HEK293 (cell line): ENCODE data around the gene GPR179.
"Not testable (repeated sequence)": the region's sequence is repeated elsewhere in the genome, so short reads cannot be mapped to it uniquely, and the experiment has no call there.

Source experiments
- CTCF ChIA-PET: fragments of 350-600 bp; formaldehyde crosslinking; extraction: SDS; loops from one replicate; lab custom pipeline; 2021; ENCODE audit warnings: antibody characterized with exemption; lab: Yijun Ruan, JAX
- POLR2A ChIA-PET: fragments of 300-600 bp; formaldehyde crosslinking; extraction: SDS; loops from one replicate; lab custom pipeline; 2020; ENCODE audit warnings: antibody characterized with exemption, inconsistent platforms; lab: Yijun Ruan, JAX
- H3K27ac ChIP-seq: fragments of 200-500 bp; sonication (Bioruptor generic); 2 replicates; pipeline ENCODE4 v1.5.1; 2014; ENCODE audit warnings: low read depth, low read length, control low read depth, inconsistent platforms; ENCODE audit errors: extremely low read depth
- H3K36me3 ChIP-seq, 2 experiments: fragments of 200-500 bp in 1 of 2; sonication (Bioruptor generic) in 1 of 2; 1 replicate in 1 of 2; 2 replicates in 1 of 2; pipeline ENCODE4 v1.5.1; 2014 to 2017; ENCODE audit warnings: inconsistent platforms in 2 of 2, low read length in 2 of 2; ENCODE audit not compliant: control insufficient read depth in 2 of 2, insufficient read depth in 1 of 2
- H3K4me1 ChIP-seq: fragments of 200-500 bp; sonication (Bioruptor generic); 2 replicates; pipeline ENCODE4 v1.5.1; 2014; ENCODE audit warnings: mild to moderate bottlenecking, low read length, inconsistent platforms; ENCODE audit not compliant: control insufficient read depth, insufficient read depth
- H3K4me3 ChIP-seq: 2 replicates; pipeline ENCODE4 v1.5.1; 2011; ENCODE audit warnings: low read depth, mild to moderate bottlenecking, control low read depth, low read length, moderate library complexity
- H3K9me3 ChIP-seq: fragments of 200-500 bp; sonication (Bioruptor generic); 2 replicates; pipeline ENCODE4 v1.5.1; 2014; ENCODE audit warnings: low read depth, low read length, inconsistent platforms; ENCODE audit not compliant: control insufficient read depth, insufficient read depth
- PRDM10 ChIP-seq: fragments of 450-650 bp; formaldehyde crosslinking; IDR thresholded peaks from 2 replicates; pipeline ENCODE4 v1.5.1; 2016; ENCODE audit warnings: missing biosample characterization, missing genetic modification characterization
- SP7 ChIP-seq: fragments of 450-650 bp; formaldehyde crosslinking; IDR thresholded peaks from 2 replicates; pipeline ENCODE4 v1.5.1; 2016; ENCODE audit warnings: missing biosample characterization, missing genetic modification characterization
- ZNF600 ChIP-seq: fragments of 450-650 bp; formaldehyde crosslinking; IDR thresholded peaks from 2 replicates; pipeline ENCODE4 v1.5.1; 2016; ENCODE audit warnings: missing biosample characterization, missing genetic modification characterization

Gene GPR179

GRCh38 chr17:38286501-38287091 lies 57.2 kb downstream of the GPR179 start:
- not testable (repeated sequence) for H3K4me3 ChIP-seq

GRCh38 chr17:38285994-38286393 lies 57.8 kb downstream of the GPR179 start:
- POLR2A ChIA-PET, H3K9me3 ChIP-seq, H3K36me3 ChIP-seq, H3K4me1 ChIP-seq, H3K4me3 ChIP-seq, H3K27ac ChIP-seq: not testable (repeated sequence)
- CTCF ChIA-PET: interaction anchor here (1.0 kb wide), 1 partner anchor 129 kb away, joined by 4 read pairs; no protein-coding TSS in a partner anchor

More at GRCh38 chr17:38286501-38287091, 57.2 kb downstream of the GPR179 start:
- not testable (repeated sequence) for H3K4me1 ChIP-seq, H3K36me3 ChIP-seq
- H3K27ac ChIP-seq: 0 out of 2 replicates have a peak overlapping the region, but pooled peaks have one; percentile 31
- TF ChIP-seq SP7 (tag by site-specific recombination): 0 out of 2 replicates have a peak, but pooled peaks have one; percentile 18
- peak; percentile 64 for TF ChIP-seq PRDM10 (tag by site-specific recombination)
- TF ChIP-seq ZNF600 (tag by site-specific recombination): peak; percentile 78
- TF ChIP-seq, all 188 proteins: peak for 3; not testable (repeated sequence) for 185
- H3K9me3 ChIP-seq, CTCF ChIA-PET, POLR2A ChIA-PET: not testable (repeated sequence)
